ENCODE measurements around the gene RAB3C.
"Not testable (repeated sequence)": the region's sequence is repeated elsewhere in the genome, so short reads cannot be mapped to it uniquely, and the experiment has no call there.

RAB3C gene

DNA sequence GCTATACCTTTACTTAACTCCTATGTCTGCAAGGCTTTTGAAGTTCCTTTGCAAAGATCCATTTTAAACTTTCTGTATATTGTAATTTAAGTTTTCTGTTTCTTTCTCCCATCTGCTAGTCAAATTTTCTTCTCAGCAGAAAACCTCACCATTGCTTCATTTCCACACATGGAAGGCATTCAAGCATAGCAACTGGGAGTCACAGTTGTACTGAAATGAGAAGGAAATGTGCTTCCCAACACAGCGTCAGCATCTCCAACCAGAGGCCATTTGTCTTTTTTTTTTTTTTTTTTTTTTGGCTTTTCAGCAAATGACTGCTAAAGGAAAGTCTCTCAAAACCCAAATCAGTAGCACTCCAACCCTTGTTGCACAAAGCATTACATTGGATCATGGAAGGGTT, 92.5 kb downstream of the RAB3C start:
- DNase-seq (ENCODE audit: low spot score): no peak

DNA sequence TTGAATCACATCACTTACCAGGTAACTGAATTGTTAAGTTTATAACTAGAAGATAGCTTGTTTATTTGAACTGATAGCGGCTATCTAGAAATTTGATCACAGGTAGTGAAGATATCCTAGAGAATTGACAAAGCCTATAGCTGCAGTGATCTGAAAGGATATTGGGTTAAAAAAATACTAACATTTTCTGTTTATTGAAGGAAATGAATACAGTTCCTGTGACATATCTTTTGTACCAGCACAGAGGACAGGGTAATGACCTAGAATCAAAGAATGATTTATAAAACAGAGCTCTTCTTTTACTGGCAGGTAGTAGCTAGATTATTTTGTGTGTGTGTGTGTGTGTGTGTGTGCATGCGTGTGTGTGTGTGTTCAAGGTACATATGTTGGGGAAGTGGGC, 94.8 kb downstream of the RAB3C start:
- DNase-seq (ENCODE audit: low spot score): no peak

DNA sequence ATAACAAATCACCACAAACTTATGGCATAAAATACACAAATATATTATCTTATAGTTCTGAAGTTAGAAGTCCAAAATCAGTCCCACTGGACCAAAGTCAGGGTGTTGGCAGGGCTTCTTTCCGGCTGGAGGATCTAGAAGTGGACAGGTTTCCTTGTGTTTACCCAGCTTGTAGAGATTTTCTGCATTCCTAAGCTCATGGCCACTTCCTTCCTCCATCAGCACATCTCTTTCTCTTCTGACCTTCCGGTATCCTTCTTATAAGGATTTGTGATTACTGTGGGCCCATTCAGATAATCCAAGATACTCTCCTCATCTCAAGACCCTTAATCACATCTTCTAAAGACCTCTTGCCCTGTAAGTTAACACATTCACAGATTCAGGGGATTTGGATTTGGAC, 97.6 kb downstream of the RAB3C start:
- DNase-seq (ENCODE audit: low spot score): no peak

DNA sequence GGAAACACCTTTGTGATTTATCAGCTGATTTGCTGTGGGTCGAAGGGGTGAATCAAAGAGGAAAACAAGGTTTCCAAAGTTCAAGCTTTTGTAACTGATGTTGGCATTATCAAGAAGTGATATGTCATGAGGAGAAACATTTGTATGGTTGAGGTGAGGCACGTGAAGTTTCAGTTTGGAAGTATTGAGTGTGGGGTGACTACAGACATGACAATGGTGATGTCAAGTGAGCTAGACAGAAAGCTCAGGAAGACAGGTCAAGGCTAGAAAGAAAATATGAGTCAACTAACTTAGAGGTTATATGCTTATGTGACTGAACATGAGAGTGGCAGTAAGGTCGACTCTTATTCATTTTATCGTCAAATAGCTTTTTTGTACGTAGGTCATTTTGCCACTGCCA, 99.1 kb downstream of the RAB3C start:
- no peak for DNase-seq (ENCODE audit: low spot score)

DNA sequence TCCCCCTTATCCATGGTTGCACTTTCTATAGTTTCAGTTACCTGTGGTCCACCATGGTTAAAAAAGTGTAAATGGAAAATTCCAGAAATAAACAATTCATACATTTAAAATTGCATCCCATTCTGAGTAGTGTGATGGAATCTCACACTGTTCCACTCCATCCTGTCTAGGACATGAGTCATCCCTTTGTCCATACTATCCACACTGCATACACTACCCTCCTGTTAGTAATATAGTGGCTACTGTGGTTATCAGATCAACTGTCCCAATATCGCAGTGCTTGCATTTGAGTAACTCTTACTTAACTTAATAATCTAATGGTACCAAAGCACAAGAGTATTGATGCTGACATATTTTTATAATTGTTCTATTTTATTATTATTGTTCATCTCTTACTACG, 100.7 kb downstream of the RAB3C start:
- no peak for DNase-seq (ENCODE audit: low spot score)

DNA sequence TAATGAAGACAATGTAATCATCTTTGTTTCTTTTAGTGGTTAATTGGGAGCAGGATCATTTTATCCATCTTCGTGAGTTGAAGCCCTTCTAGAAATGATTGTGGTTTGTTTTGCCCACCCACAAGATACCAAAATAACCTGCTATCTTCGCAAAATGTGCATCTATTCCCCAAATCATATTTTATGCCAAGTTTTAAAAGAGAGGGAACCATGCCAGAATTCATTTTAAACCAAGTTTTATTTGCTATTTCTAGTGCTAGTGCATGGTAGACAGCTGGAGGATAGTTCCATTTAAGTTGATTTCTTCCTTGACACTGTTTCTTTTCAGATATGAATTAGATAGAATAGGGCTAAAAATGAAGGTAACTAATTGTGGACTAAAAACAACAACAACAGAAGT, 104.2 kb downstream of the RAB3C start:
- DNase-seq (ENCODE audit: low spot score): no peak

DNA sequence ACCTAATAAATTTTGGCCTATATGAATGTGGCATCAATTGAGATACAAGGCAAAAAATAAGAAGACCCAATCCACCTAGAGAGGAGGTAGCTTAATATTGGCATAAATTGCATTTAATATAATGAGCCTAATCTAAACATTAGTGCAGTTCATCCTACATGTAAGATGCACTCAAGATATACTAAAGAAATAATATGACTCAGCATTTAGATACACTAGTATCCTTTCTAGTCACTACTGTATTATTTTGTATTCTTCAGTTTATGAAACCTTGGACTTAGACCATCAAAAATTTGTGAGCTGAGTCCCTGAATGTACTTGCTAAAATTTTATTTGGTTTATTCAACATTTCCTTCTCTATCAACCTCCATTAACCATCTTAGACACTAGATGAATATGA, 104.7 kb downstream of the RAB3C start:
- no peak for DNase-seq (ENCODE audit: low spot score)

DNA sequence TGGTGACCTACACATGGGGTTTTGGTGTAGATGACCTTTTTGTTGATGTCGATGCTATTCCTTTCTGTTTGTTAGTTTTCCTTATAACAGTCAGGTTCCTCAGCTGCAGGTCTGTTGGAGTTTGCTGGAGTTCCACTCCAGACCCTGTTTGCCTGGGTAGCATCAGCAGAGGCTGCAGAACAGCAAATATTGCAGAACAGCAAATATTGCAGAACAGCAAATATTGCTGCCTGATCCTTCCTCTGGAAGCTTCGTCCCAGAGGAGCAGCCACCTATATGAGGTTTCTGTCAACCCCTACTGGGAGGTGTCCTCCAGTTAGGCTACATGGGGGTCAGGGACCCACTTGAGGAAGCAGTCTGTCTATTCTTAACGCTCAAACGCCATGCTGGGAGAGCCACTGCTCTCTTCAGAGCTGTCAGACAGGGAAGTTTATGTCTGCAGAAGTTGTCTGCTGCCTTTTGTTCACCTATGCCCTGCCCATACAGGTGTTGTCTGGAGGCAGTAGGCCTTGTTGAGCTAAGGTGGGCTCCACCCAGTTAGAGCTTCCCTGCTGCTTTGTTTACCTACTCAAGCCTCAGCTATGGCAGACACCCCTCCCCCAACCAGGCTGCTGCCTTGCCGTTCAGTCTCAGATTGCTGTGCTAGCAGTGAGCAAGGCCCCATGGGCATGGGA, 116.3 kb downstream of the RAB3C start:
- not testable (repeated sequence) for DNase-seq (ENCODE audit: low spot score)

DNA sequence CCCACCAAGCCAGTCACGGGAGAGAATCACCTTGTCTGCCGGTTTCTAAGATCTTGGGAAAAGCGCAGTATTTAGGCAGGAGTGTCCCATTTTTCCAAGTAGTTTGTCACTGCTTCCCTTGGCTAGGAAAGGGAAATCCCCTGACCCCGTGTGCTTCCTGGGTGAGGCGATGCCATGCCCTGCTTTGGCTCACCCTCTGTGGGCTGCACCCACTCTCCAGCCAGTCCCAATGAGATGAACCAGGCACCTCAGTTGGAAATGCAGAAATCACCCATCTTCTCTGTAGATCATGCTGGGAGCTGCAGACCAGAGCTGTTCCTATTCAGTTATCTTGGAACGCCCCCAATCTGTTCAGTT, 116.9 kb downstream of the RAB3C start:
- no peak for DNase-seq (ENCODE audit: low spot score)

DNA sequence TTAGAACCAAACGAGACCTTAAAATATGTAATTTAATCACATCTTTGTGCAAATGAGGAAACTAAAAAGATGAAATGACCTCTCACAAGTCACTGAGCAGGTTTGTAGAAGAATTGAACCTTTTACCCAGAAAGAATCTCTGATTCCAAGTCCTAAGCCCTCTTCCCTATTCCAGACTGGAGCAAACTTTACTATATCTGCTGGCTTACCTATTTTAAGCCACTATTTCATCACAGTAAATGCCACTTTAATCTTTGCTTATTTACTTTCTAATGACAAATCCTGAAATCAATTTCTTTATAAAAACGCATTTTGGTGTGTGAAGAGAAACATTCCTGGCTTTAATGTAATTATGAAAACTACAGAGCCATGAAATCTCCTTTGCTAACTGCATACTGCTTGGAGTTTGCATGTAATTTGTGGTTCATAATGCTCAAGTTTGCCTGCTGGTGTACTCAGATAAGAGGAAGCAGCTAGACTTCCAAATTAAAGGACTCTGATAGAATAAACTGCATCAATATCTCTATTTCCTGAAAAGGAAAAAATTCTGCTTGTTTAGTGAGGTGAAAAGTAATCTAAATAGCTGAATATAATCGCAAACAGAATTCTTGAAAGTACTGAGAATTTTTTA, 121.2 kb downstream of the RAB3C start:
- no peak for DNase-seq (ENCODE audit: low spot score)

DNA sequence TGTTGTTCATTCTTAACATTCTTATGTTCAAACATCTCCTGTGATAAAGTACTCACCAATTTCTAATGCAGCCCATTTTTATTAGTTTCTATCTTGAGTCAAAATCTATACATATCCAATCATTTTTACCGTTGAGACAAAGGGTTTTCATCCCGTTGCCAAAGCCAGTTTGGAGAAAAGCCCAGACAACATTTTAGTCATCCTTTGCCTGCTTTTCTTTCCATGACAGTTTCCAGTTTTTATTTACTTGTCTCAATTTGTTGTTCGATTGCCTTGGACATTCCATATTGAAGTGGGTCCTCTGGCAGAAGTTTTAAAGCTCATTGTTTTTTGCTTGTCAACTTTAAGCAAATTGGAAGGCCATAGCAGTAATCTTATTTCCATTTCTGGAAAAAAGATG, 123.9 kb downstream of the RAB3C start:
- no peak for DNase-seq (ENCODE audit: low spot score)

DNA sequence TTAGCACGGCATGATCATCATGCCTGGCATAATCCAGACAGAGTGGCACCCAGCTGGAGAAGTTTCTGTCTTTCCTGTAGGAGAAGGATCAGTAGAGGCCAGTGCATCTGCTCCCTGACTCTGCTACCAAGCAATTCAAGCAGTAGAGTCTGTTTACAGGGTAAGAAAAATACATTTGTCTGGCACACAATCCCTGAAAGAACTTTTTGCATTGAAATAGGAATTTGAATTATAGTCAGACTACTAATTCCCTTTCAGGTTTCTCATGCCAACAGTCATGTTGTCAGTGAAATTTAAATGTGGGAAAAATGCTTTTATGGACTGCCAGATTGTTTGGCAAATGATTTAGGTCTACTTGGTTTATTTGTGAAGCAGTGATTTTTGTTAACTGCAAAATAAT, 125.6 kb downstream of the RAB3C start:
- DNase-seq (ENCODE audit: low spot score): no peak

DNA sequence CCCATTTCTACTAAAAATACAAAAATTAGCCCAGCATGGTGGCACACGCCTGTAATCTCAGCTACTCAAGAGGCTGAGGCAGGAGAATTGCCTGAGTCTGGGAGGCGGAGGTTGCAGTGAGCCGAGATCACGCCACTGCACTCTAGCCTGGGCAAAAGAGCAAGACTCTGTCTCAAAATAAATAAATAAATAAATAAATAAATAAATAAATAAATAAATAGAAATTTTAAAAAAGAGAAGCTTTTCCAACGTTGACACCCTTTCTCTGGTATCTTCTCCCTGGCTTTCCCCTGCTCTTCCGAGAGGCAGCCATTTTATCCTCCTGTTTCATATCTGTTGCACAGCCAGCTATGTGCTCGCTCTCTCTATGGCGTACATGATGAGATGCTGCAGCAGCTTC, 127.5 kb downstream of the RAB3C start:
- not testable (repeated sequence) for DNase-seq (ENCODE audit: low spot score)

DNA sequence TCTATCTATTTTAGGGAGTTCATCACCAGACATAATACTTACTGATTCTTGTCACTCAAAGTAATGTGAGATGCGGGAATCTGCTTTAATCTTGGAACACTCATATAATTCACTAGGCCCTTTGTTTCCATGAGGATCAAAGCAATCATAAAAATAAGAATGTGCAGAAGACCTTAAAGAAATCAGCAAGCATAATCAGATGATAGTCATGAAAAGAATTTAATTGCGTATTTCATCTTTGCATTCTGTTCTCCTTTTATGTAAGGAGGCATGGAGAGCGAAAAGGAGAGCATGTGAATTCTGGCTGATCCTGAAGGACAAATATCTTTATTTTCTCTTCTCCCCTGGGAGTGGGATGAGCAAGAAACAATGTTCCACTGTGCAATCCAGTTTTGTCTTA, 128.0 kb downstream of the RAB3C start:
- no peak for DNase-seq (ENCODE audit: low spot score)

DNA sequence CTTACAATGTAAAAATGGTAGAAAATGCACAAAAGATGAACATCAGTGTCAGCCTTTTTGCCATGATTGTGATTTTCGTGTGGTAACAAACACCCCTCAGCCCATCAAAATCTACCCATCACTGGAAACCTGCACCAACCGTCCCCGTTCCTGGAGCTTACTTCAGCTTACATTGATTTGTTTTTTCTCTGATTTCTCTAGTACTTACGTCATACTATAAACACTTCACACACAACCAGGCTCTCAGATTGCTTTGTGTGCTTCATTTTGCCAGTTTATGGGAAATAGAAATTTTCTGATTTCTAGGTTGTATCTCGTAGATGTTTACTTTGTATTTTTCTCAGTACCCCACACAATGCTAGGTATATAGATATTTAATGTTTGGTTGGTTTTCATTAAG, 129.1 kb downstream of the RAB3C start:
- no peak for DNase-seq (ENCODE audit: low spot score)

DNA sequence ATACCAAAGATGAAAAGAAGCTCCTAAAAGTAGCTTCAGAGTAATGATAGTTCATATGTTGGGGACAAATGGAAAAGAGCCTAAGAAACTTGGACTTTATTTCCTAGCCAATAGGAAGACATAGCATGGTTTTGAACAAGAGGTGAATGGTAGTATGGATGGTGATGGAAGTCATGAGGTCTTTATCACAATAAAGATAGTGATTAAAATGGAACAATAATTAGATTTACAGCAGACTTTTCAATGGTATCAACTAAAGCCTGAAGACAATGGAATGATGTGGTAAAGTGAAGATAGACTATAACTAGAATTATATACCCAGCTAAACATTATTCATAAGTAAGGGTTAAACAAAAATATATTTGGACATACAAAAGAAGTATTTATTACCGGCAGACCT, 131.2 kb downstream of the RAB3C start:
- no peak for DNase-seq (ENCODE audit: low spot score)

DNA sequence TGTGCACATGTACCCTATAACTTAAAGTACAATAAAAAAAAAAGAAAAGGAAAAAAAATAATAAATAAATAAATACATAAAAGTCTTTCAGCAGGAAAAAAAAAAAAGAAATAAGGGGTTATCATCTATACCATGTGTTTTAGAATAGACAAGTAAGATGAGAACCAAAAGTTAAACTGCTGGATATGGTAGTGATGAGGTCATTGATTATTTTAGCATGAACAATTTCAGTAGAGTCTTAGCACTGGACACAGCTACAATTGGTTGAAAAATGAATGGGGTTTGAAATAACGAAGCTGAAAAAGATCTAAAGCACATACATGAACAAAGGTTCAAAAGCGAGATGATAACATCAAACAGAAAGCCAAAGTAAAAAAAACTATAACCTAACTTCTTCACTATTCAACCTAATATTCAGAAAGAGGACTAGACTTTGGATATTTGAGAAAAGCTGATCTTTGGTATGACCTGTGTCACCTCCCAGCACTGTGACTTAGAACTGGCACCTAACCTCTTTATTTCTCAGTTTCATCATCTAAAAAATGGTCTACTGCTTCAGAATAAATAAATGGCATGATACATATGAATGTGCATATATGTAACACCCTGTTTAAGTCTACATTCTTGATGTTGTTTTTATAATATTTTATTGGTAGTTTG, 133.3 kb downstream of the RAB3C start:
- DNase-seq (ENCODE audit: low spot score): no peak

DNA sequence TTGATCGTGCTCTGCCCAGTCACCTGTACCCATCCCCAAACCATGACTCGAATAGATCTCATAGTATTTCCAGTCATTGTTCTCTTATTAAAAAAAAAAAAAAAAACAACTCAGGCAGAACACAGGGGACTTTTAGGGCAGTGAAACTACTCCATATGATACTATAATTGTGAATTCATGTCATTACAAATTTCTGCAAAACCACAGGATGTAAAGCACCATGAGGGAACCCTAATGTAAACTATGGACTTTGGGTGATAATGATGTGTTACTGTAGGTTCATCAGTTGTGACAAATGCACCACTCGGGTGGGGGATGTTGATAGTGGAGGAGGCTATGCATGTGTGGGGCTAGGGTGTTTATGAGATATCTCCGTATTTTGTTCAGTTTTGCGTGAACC, 133.8 kb downstream of the RAB3C start:
- DNase-seq (ENCODE audit: low spot score): no peak

DNA sequence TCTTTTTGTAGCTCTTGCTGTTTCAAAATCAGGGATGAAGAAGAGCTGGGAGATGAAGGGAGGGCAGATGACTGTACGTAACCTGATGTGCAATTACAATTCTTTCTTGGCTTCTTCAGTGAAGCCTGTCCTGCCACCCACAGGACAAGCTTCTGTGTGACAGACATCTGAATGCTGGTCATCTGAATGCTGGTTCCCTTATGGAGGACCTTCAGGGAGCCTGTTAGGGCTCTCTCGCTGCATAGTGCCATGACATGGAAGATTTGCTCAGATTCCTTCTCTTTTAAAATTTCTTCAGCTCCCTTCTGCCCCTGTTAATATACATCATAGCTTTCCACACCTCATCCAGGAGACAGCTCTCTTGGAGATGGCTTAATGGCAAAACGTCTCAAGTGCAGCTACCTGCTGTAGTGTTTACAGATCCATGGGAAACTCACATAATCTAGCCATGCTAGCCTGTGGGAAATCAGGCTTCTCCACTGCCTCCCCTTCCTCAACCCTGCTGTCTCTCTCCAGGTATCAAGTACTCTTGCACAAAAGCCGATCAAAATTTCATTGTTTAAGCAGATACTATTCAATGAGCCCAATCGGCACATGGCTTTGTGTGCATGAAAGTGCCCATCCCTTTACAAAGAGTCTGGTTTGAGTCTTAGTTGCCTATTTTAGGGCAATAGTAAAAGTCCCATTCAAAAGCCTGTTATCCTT, 134.6 kb downstream of the RAB3C start:
- peak; percentile 41 for DNase-seq (ENCODE audit: low spot score)

DNA sequence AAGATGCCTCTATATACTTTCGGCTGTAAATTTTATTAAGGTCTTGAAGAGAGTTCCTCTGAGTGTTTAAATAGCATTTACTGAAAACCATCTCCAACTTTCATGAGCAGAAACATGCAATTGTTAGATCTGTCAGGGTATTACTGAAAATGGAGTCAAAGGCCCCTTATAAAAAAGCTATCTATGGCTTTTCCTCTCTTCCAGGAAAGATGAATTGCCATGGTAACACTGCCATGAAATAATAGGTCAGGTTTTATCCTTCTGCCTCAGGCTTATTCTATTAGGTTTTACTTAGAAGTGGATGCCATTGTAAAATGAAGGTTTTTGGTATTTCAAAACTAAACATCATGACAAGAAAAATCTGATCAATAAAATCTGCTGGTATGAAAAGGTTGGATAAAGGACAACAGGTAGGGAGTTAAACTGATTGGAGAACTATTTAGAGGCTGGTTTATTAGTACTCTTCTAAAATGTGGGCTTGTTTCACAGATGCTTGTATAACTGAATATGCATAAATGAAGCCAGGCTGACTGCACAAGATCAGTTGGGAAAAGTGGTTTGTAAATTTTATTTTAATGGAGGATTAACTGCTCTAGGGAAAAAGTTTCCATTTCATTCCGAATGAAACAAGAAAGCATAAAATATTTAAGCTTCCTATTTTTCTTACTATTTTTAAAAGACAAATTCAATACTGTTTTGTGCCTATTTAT, 135.5 kb downstream of the RAB3C start:
- DNase-seq (ENCODE audit: low spot score): no peak

DNA sequence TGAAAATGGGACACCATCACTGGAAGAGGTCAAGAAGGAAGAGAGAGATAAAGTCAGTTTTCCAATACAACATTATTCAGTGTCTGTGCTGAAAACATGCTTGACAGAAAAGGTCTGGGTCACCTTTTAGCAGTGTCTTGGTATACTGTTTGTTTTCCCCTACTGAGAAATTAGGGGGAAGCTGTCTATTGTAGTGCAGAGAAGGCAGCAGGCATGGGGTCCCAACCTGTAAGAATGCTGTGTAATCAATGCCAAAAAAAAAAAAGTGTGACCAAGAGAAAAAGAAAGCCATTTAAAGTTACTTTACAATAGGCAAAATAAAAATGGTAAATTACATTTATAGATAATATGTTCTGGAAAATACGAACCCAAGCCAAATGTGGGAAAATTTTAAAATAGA, 139.3 kb downstream of the RAB3C start:
- peak; percentile 14 for DNase-seq (ENCODE audit: low spot score)

DNA sequence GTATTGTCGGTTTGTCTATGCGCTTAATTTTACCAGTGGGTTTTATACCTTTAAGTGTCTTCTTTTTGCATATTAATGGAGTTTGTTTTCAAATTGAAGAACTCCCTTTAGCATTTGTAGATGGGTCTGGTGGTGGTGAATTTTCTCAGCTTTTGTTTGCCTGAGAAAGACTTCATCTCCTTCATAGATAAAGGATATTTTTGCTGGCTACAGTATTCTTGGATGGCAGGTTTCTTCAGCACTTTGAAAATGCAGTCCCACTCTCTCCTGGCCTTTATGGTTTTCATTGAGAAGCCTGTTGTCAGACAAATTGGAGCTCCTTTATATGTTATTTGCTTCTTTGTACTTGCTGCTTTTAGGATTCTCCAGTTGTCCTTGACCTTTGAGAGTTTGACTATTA, 142.1 kb downstream of the RAB3C start:
- DNase-seq (ENCODE audit: low spot score): no peak

DNA sequence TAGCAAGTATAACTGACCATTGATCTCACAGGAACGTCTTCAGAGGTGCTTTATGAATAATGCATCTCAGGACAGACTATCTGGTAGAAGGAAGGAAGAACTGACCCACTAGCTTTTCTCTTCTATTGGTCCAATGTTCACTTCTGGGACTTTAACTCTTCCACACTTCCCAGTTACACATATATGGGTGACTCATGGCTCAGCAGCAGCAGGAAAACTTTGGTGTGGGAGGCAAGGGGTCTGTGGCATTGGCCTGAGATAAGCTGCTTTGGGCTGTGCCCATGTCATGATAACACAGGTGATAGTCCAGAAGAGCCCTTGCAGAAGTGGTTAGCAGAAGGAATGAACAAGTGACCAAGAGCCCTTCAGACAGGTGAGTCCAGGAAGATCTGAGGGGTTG, 148.8 kb downstream of the RAB3C start:
- DNase-seq (ENCODE audit: low spot score): no peak
